Measurements from ENCODE around the gene SLC25A39. TPM values are rescaled to one million over a fixed set of nuclear protein-coding genes. Genes with fewer than 3 reads are reported as not detected.

SLC25A39 gene
- total and polyA plus RNA-seq, 2 of the 4 experiments (the other 2 are of a cell fraction), result 49.1 to 99.7 TPM

GRCh38 chr17:44349553-44350070 is 25.0 kb upstream of the SLC25A39 start:
- no peak overlapping the region for H2BK15ac ChIP-seq (ENCODE audit: low read depth, low read length)
- H2AK5ac ChIP-seq (ENCODE audit: low read depth, low read length), result no peak overlapping the region
- dilution Hi-C loops (cut with HindIII; ENCODE audit: low sequenced_read_pairs, unreplicated experiment) (no loop called here), intact Hi-C loops (cut with micrococcal nuclease) (loop anchor here (5.0 kb wide), 1 partner anchor 147 kb away; no protein-coding TSS in a partner anchor), in situ Hi-C loops (cut with MboI; ENCODE audit: low sequenced_read_pairs) (no loop called here)
- H3K79me1 ChIP-seq (ENCODE audit: low read depth in 1 of 2, low read length in 2 of 2), result peaks cover 5 to 31% of the 10 kb centered on the region in 2 experiments
- no peak overlapping the region for H3K56ac ChIP-seq (ENCODE audit: extremely low read depth, insufficient read depth, low read length)
- no peak overlapping the region for H2BK20ac ChIP-seq (ENCODE audit: low read depth, low read length)
- H2BK5ac ChIP-seq (ENCODE audit: low read depth, low read length, poor library complexity, severe bottlenecking), result no peak overlapping the region
- H2BK120ac ChIP-seq (ENCODE audit: low read depth, low read length), result no peak overlapping the region
- H3K9me3 ChIP-seq (ENCODE audit: control insufficient read depth, insufficient read depth, low read length), result no peaks in the 10 kb centered on the region
- no peak overlapping the region for H4K8ac ChIP-seq (ENCODE audit: low read depth in 2 of 2, low read length in 2 of 2)
- H3K4me1 ChIP-seq (ENCODE audit: control insufficient read depth, insufficient read depth, low read length), result peaks cover 4% of the 10 kb centered on the region; the same call in 1 of the 2 replicates
- 88% methylated on average over 6 of the region's 12 CpGs; no CpG with 5 or more reads in 1 of the 2 experiments for WGBS, 2 experiments (ENCODE audit: extremely low coverage in 2 of 2, insufficient read length in 1 of 2)
- 0 out of 2 replicates have a peak, but pooled peaks cover 2% of the 10 kb centered on the region for H3K9me1 ChIP-seq (ENCODE audit: insufficient read depth, low read length)
- H3K4me3 ChIP-seq (ENCODE audit: insufficient read depth, low read depth, low read length), result no peak overlapping the region
- H3K23ac ChIP-seq (ENCODE audit: low read depth, low read length), result no peak overlapping the region
- no peak overlapping the region for H3K18ac ChIP-seq (ENCODE audit: low read depth, low read length)
- no peak overlapping the region for H2AK9ac ChIP-seq (replicated peaks; ENCODE audit: low read depth, low read length, poor library complexity)
- DNase-seq (no peak), ATAC-seq (ENCODE audit: low read depth) (no peak)
- H2AFZ ChIP-seq (replicated peaks; ENCODE audit: low read length, poor library complexity), result no peak overlapping the region
- no peaks in the 10 kb centered on the region for H3K27me3 ChIP-seq (ENCODE audit: control insufficient read depth, insufficient read depth, low read length)
- no TSS peak for BruUV-seq (replicated peaks)
- peaks cover 16% of the 10 kb centered on the region; the same call in 1 of the 2 replicates for H4K20me1 ChIP-seq (ENCODE audit: insufficient read depth, low read length)
- no peak overlapping the region for H3K4me2 ChIP-seq (ENCODE audit: low read depth, low read length)
- no peak for TF ChIP-seq RFX5 (IDR thresholded peaks at IDR 0.05; ENCODE audit: low read depth, low read length)
- TF ChIP-seq CHD1 (IDR thresholded peaks at IDR 0.05; ENCODE audit: low read depth, low read length), result no peak
- TF ChIP-seq MAZ (IDR thresholded peaks at IDR 0.05; ENCODE audit: borderline replicate concordance, low read depth, low read length), result no peak
- TF ChIP-seq BHLHE40 (IDR thresholded peaks at IDR 0.05; ENCODE audit: low read depth, low read length), result no peak
- no peak for TF ChIP-seq SMC3 (IDR thresholded peaks at IDR 0.05; ENCODE audit: low read depth, low read length)
- TF ChIP-seq ELK1 (IDR thresholded peaks at IDR 0.05; ENCODE audit: borderline replicate concordance, low read depth, low read length), result no peak
- TF ChIP-seq POLR2A (IDR thresholded peaks at IDR 0.05; ENCODE audit: low read depth, low read length), result no peak
- no peak for TF ChIP-seq NFE2L2 (IDR thresholded peaks at IDR 0.05; ENCODE audit: low read depth, low read length)
- TF ChIP-seq MAFK (IDR thresholded peaks at IDR 0.05; ENCODE audit: low read depth, low read length), result no peak
- TF ChIP-seq USF2 (IDR thresholded peaks at IDR 0.05; ENCODE audit: low read depth, low read length), result no peak
- TF ChIP-seq RAD21 (IDR thresholded peaks at IDR 0.05; ENCODE audit: low read length), result no peak
- no peak for TF ChIP-seq CEBPB (IDR thresholded peaks at IDR 0.05; ENCODE audit: low read depth, low read length)
- no peak for TF ChIP-seq MXI1 (IDR thresholded peaks at IDR 0.05; ENCODE audit: borderline replicate concordance, low read depth, low read length)
- no peak for TF ChIP-seq RCOR1 (IDR thresholded peaks at IDR 0.05; ENCODE audit: insufficient replicate concordance, low read length)
- TF ChIP-seq CTCF (conservative IDR thresholded peaks at IDR 0.05; ENCODE audit: low read depth, low read length), result no peak
- TF ChIP-seq FOS (IDR thresholded peaks at IDR 0.05; ENCODE audit: low read depth, low read length), result no peak
- H3K9ac ChIP-seq (ENCODE audit: low read depth, low read length), result no peak overlapping the region
- H4K91ac ChIP-seq (ENCODE audit: insufficient read depth, low read depth, low read length), result no peak overlapping the region
- no peak overlapping the region for H3K4ac ChIP-seq (ENCODE audit: low read depth, low read length)
- no peak overlapping the region for H3K14ac ChIP-seq (replicated peaks; ENCODE audit: low read depth, low read length)
- ChIA-PET CTCF (interaction anchor here (2.0 kb wide), 1 partner anchor 13 kb away, joined by 5 read pairs; the partner anchor contains the start of gene FAM171A2), POLR2A (ENCODE audit: unreplicated experiment) (no interaction called here)
- H4K5ac ChIP-seq (ENCODE audit: low read depth, low read length), result no peak overlapping the region
- no peak overlapping the region for H3K27ac ChIP-seq (ENCODE audit: insufficient read depth, low read length)
- peaks cover 34% of the 10 kb centered on the region for H3K36me3 ChIP-seq (ENCODE audit: control insufficient read depth, insufficient read depth, low read length)

All from IMR-90 (cell line).